Vagina (tissue), 2 donors: Measurements from ENCODE around the gene CIB2.

ENCODE experiments used
- CTCF ChIP-seq, 3 experiments: fragments of 450-650 bp in 2 of 3; fragments of 200-600 bp in 1 of 3; sonication (generic) in 1 of 3; IDR thresholded peaks; one replicate each; pipeline ENCODE4 v1.5.1; 2017 to 2019; ENCODE audit warnings: antibody characterized with exemption in 3 of 3, mild to moderate bottlenecking in 2 of 3, moderate library complexity in 2 of 3
- POLR2A ChIP-seq, 2 donors: fragments of 450-650 bp; IDR thresholded peaks; one replicate each; pipeline ENCODE4 v1.6.1; 2017; ENCODE audit warnings: antibody characterized with exemption in 2 of 2, mild to moderate bottlenecking in 2 of 2, moderate library complexity in 2 of 2

- TF ChIP-seq CTCF (IDR thresholded peaks at IDR 0.05) = peak in 1 of 3 experiments; percentile 29
- no peak for TF ChIP-seq POLR2A (IDR thresholded peaks at IDR 0.05)
These were observed 46.2 kb upstream of the CIB2 start for GRCh38 chr15:78177447-78177873.
